Mammary epithelial cell (primary cell): ENCODE data around the gene MACO1.

Experiments used
- CTCF ChIP-seq, 2 donors: IDR thresholded peaks in 1 of 2; conservative IDR thresholded peaks in 1 of 2; 2 replicates each; pipeline ENCODE4 v1.5.1; 2011 to 2012; ENCODE audit warnings: inconsistent platforms in 2 of 2, low read length in 2 of 2, mild to moderate bottlenecking in 2 of 2, control low read depth in 1 of 2, low read depth in 1 of 2; ENCODE audit not compliant: insufficient read depth in 1 of 2; ENCODE audit errors: extremely low read depth in 1 of 2
- EZH2 ChIP-seq: IDR thresholded peaks from 2 replicates; pipeline ENCODE4 v1.6.1; 2012; ENCODE audit warnings: low read length, inconsistent platforms, borderline replicate concordance

GRCh38 chr1:25517476-25518394 is 87.0 kb downstream of the MACO1 start:
- TF ChIP-seq CTCF (conservative IDR thresholded peaks at IDR 0.05 in 1 of 2, IDR thresholded peaks at IDR 0.05 in 1 of 2; ENCODE audit: extremely low read depth in 1 of 2, insufficient read depth in 1 of 2, low read depth in 1 of 2, low read length in 2 of 2) (no peak), EZH2 (no peak)
